BE2C (cell line): Measurements from ENCODE around the gene RGL1.

Source experiments
- DNase-seq: peaks from one replicate; pipeline ENCODE4 v3.0.0-alpha.2; 2020
- H3K27me3 ChIP-seq: fragments of 250-450 bp; sonication (Bioruptor Pico); 2 replicates; pipeline ENCODE4 v1.5.1; 2020; ENCODE audit warnings: mild to moderate bottlenecking
- H3K36me3 ChIP-seq: fragments of 250-450 bp; sonication (Bioruptor Pico); 2 replicates; pipeline ENCODE4 v1.5.1; 2020; ENCODE audit warnings: mild to moderate bottlenecking
- H3K4me1 ChIP-seq: fragments of 250-450 bp; sonication (Bioruptor Pico); 2 replicates; pipeline ENCODE4 v1.5.1; 2020
- H3K4me3 ChIP-seq: 2 replicates; pipeline ENCODE4 v1.5.1; 2011; ENCODE audit warnings: low read depth, low read length
- H3K9me3 ChIP-seq: fragments of 250-450 bp; sonication (Bioruptor Pico); 2 replicates; pipeline ENCODE4 v1.5.1; 2020
- CTCF ChIP-seq: IDR thresholded peaks from 2 replicates; pipeline ENCODE4 v1.5.1; 2012; ENCODE audit warnings: mild to moderate bottlenecking, low read depth, low read length

Gene RGL1

GRCh38 chr1:183841950-183842794 lies 37.3 kb downstream of the RGL1 start:
- H3K27me3 ChIP-seq, result no peaks in the 10 kb centered on the region
- no peaks in the 10 kb centered on the region for H3K36me3 ChIP-seq
- H3K9me3 ChIP-seq, result no peaks in the 10 kb centered on the region
- DNase-seq, result peak; percentile 42
- peak overlapping the region; percentile 23 for H3K4me3 ChIP-seq
- peaks cover 19% of the 10 kb centered on the region for H3K4me1 ChIP-seq
- TF ChIP-seq CTCF, result no peak

- H3K27me3 ChIP-seq, result no peaks in the 10 kb centered on the region
- peaks cover 19% of the 10 kb centered on the region for H3K4me1 ChIP-seq
- peak overlapping the region; percentile 23 for H3K4me3 ChIP-seq
- TF ChIP-seq CTCF, result no peak
- no peak for DNase-seq
- H3K9me3 ChIP-seq, result no peaks in the 10 kb centered on the region
- no peaks in the 10 kb centered on the region for H3K36me3 ChIP-seq
Measured at GRCh38 chr1:183842795-183843144, 37.9 kb downstream of the RGL1 start.

- no peak overlapping the region for H3K4me3 ChIP-seq
- TF ChIP-seq CTCF, result no peak
Measured at GRCh38 chr1:183844806-183845205, 39.9 kb downstream of the RGL1 start.

GRCh38 chr1:183845681-183846080 lies 40.8 kb downstream of the RGL1 start:
- Histone ChIP-seq H3K4me1 (peaks cover 19% of the 10 kb centered on the region), H3K27me3 (no peaks in the 10 kb centered on the region), H3K36me3 (no peaks in the 10 kb centered on the region), H3K9me3 (no peaks in the 10 kb centered on the region), H3K4me3 (no peak overlapping the region)
- no peak for DNase-seq
- TF ChIP-seq CTCF, result no peak

More at GRCh38 chr1:183844806-183845205, 39.9 kb downstream of the RGL1 start:
- Histone ChIP-seq H3K4me1 (peaks cover 19% of the 10 kb centered on the region), H3K9me3 (no peaks in the 10 kb centered on the region), H3K27me3 (no peaks in the 10 kb centered on the region), H3K36me3 (no peaks in the 10 kb centered on the region)
- no peak for DNase-seq

GRCh38 chr1:183847641-183848040 lies 42.7 kb downstream of the RGL1 start:
- no peak overlapping the region for H3K4me3 ChIP-seq
- peaks cover 10% of the 10 kb centered on the region for H3K4me1 ChIP-seq
- H3K36me3 ChIP-seq, result no peaks in the 10 kb centered on the region
- H3K9me3 ChIP-seq, result no peaks in the 10 kb centered on the region
- no peak for DNase-seq
- no peaks in the 10 kb centered on the region for H3K27me3 ChIP-seq
- no peak for TF ChIP-seq CTCF

- no peak overlapping the region for H3K4me3 ChIP-seq
- no peak for DNase-seq
- H3K27me3 ChIP-seq, result no peaks in the 10 kb centered on the region
- H3K36me3 ChIP-seq, result no peaks in the 10 kb centered on the region
- H3K9me3 ChIP-seq, result no peaks in the 10 kb centered on the region; the same call in 1 of the 2 replicates
- no peak for TF ChIP-seq CTCF
- H3K4me1 ChIP-seq, result peaks cover under 1% of the 10 kb centered on the region
Measured at GRCh38 chr1:183850852-183851251, 45.9 kb downstream of the RGL1 start.
